CD4-positive, alpha-beta T cell (primary cell): ENCODE data around the gene SNX8. TPM values are rescaled to one million over a fixed set of nuclear protein-coding genes. Genes with fewer than 3 reads are reported as not detected.

Source experiments
- ATAC-seq: fragments of 200-7000 bp; cut with Tn5 transposase; one replicate; pipeline ENCODE4 v1.10.0; 2022; ENCODE audit warnings: mild to moderate bottlenecking; ENCODE audit not compliant: poor library complexity
- CTCF ChIA-PET: fragments of 350-600 bp; sonication (Branson Sonifier 250); formaldehyde crosslinking; loops from one replicate; lab custom pipeline; 2021; ENCODE audit warnings: antibody characterized with exemption, inconsistent platforms; lab: Charles Lee
- POLR2A ChIA-PET: fragments of 350-600 bp; sonication (Branson Sonifier 250); formaldehyde crosslinking; loops from one replicate; lab custom pipeline; 2021; ENCODE audit warnings: antibody characterized with exemption, inconsistent platforms; lab: Charles Lee
- DNase-seq, 14 experiments: peaks; one replicate each; pipeline ENCODE4 v3.0.0-alpha.2; 2013 to 2020; ENCODE audit warnings: mixed read lengths in 2 of 14
- H3K27ac ChIP-seq, 2 donors: one replicate each; pipeline versions ENCODE4 v1.5.1 to v1.7.0; 2013; ENCODE audit warnings: low read length in 2 of 2, low read depth in 1 of 2, mild to moderate bottlenecking in 1 of 2
- H3K27me3 ChIP-seq, 2 experiments: 1 replicate in 1 of 2; 2 replicates in 1 of 2; pipeline versions ENCODE4 v1.6.1 to v1.7.0; 2013; ENCODE audit warnings: low read length in 2 of 2, control low read depth in 1 of 2, mild to moderate bottlenecking in 1 of 2, moderate library complexity in 1 of 2; ENCODE audit not compliant: insufficient read depth in 2 of 2, control insufficient read depth in 1 of 2
- H3K36me3 ChIP-seq: one replicate; pipeline ENCODE4 v1.6.1; 2013; ENCODE audit warnings: low read length, control low read depth; ENCODE audit not compliant: insufficient read depth
- H3K4me1 ChIP-seq: one replicate; pipeline ENCODE4 v1.6.1; 2013; ENCODE audit warnings: low read length, control low read depth; ENCODE audit not compliant: insufficient read depth
- H3K4me3 ChIP-seq: one replicate; pipeline ENCODE4 v1.5.1; 2013; ENCODE audit warnings: mild to moderate bottlenecking, low read length, moderate library complexity
- H3K9me3 ChIP-seq, 2 experiments: 1 replicate in 1 of 2; 2 replicates in 1 of 2; pipeline versions ENCODE4 v1.6.1 to v1.7.0; 2013; ENCODE audit warnings: low read length in 2 of 2, mild to moderate bottlenecking in 2 of 2, control low read depth in 1 of 2, moderate library complexity in 1 of 2; ENCODE audit not compliant: control insufficient read depth in 1 of 2, insufficient read depth in 1 of 2
- H3K27ac Mint-ChIP-seq: one replicate; pipeline ENCODE4 v1.8.0; 2020; ENCODE audit warnings: mixed read lengths
- H3K27me3 Mint-ChIP-seq: one replicate; pipeline ENCODE4 v1.8.0; 2021; ENCODE audit warnings: mixed read lengths
- H3K36me3 Mint-ChIP-seq: one replicate; pipeline ENCODE4 v1.8.0; 2021; ENCODE audit warnings: low read depth, mixed read lengths
- H3K4me1 Mint-ChIP-seq: one replicate; pipeline ENCODE4 v1.8.0; 2021; ENCODE audit warnings: low read depth, mixed read lengths
- H3K4me3 Mint-ChIP-seq: one replicate; pipeline ENCODE4 v1.8.0; 2020; ENCODE audit warnings: mild to moderate bottlenecking, mixed read lengths
- H3K9me3 Mint-ChIP-seq: one replicate; pipeline ENCODE4 v1.8.0; 2020; ENCODE audit warnings: mixed read lengths
- CTCF ChIP-seq: fragments of 200-600 bp; IDR thresholded peaks from one replicate; pipeline ENCODE4 v1.8.0; 2022; ENCODE audit warnings: antibody characterized with exemption, mild to moderate bottlenecking
- intact Hi-C, 2 experiments: fragments of 100-400 bp; cut with DNase I in 1 of 2; cut with micrococcal nuclease in 1 of 2; formaldehyde crosslinking; loops; one replicate each; pipeline versions ENCODE4 v1.15.1 to v1.9.0; 2023 to 2025; cut with DNase I, micrococcal nuclease
- total RNA-seq, 174 experiments: library from RNA in 2 of 174; stranded (reverse) in 2 of 174; gene quantifications; one replicate each; pipeline ENCODE4 v1.2.3 and lab custom pipeline; 2021 to 2026

The SNX8 gene
- total RNA-seq, 2 experiments from 2014 or later = 4.2 to 4.5 TPM

GRCh38 chr7:2212906-2213305, 101.3 kb downstream of the SNX8 start:
- H3K27me3 Mint-ChIP-seq = no peaks in the 10 kb centered on the region
- ChIA-PET POLR2A (no interaction called here), CTCF (no interaction called here)
- Histone ChIP-seq H3K27ac (no peak overlapping the region), H3K4me3 (no peak overlapping the region), H3K36me3 (peaks cover 55% of the 10 kb centered on the region), H3K9me3 (no peaks in the 10 kb centered on the region), H3K4me1 (peaks cover 7% of the 10 kb centered on the region), H3K27me3 (no peaks in the 10 kb centered on the region)
- peaks cover 71% of the 10 kb centered on the region for H3K36me3 Mint-ChIP-seq
- no peak overlapping the region for H3K27ac Mint-ChIP-seq
- ATAC-seq (no peak), DNase-seq (no peak)
- TF ChIP-seq CTCF = no peak
- intact Hi-C loops = no loop called here
- no peak overlapping the region for H3K4me3 Mint-ChIP-seq
- H3K9me3 Mint-ChIP-seq = no peaks in the 10 kb centered on the region
- H3K4me1 Mint-ChIP-seq = no peaks in the 10 kb centered on the region

GRCh38 chr7:2211926-2212325, 102.3 kb downstream of the SNX8 start:
- CTCF ChIA-PET = no interaction called here
- no peak overlapping the region for H3K4me3 Mint-ChIP-seq
- H3K36me3 ChIP-seq = peaks cover 53% of the 10 kb centered on the region

GRCh38 chr7:2211259-2211880, 102.9 kb downstream of the SNX8 start:
- H3K9me3 Mint-ChIP-seq = no peaks in the 10 kb centered on the region
- ATAC-seq (no peak), DNase-seq (no peak)
- H3K27ac Mint-ChIP-seq = no peak overlapping the region
- intact Hi-C loops = no loop called here
- CTCF ChIA-PET = no interaction called here
- Histone ChIP-seq H3K27ac (no peak overlapping the region), H3K36me3 (peaks cover 48% of the 10 kb centered on the region), H3K4me1 (peaks cover 7% of the 10 kb centered on the region), H3K27me3 (no peaks in the 10 kb centered on the region), H3K4me3 (no peak overlapping the region), H3K9me3 (no peaks in the 10 kb centered on the region)
- no peaks in the 10 kb centered on the region for H3K4me1 Mint-ChIP-seq
- H3K36me3 Mint-ChIP-seq = peaks cover 67% of the 10 kb centered on the region
- no peak overlapping the region for H3K4me3 Mint-ChIP-seq
- no peaks in the 10 kb centered on the region for H3K27me3 Mint-ChIP-seq
- POLR2A ChIA-PET = no interaction called here
- TF ChIP-seq CTCF = no peak

More at GRCh38 chr7:2211926-2212325, 102.3 kb downstream of the SNX8 start:
- Histone ChIP-seq H3K27me3 (no peaks in the 10 kb centered on the region), H3K4me3 (no peak overlapping the region), H3K4me1 (peaks cover 7% of the 10 kb centered on the region), H3K9me3 (no peaks in the 10 kb centered on the region), H3K27ac (no peak overlapping the region)
- DNase-seq (no peak), ATAC-seq (no peak)
- Mint-ChIP-seq H3K4me1 (no peaks in the 10 kb centered on the region), H3K27ac (no peak overlapping the region), H3K9me3 (no peaks in the 10 kb centered on the region), H3K27me3 (no peaks in the 10 kb centered on the region), H3K36me3 (peaks cover 71% of the 10 kb centered on the region)
- intact Hi-C loops = no loop called here
- POLR2A ChIA-PET = no interaction called here
- TF ChIP-seq CTCF = no peak
